ENCODE data around the gene AP5Z1.

DNA sequence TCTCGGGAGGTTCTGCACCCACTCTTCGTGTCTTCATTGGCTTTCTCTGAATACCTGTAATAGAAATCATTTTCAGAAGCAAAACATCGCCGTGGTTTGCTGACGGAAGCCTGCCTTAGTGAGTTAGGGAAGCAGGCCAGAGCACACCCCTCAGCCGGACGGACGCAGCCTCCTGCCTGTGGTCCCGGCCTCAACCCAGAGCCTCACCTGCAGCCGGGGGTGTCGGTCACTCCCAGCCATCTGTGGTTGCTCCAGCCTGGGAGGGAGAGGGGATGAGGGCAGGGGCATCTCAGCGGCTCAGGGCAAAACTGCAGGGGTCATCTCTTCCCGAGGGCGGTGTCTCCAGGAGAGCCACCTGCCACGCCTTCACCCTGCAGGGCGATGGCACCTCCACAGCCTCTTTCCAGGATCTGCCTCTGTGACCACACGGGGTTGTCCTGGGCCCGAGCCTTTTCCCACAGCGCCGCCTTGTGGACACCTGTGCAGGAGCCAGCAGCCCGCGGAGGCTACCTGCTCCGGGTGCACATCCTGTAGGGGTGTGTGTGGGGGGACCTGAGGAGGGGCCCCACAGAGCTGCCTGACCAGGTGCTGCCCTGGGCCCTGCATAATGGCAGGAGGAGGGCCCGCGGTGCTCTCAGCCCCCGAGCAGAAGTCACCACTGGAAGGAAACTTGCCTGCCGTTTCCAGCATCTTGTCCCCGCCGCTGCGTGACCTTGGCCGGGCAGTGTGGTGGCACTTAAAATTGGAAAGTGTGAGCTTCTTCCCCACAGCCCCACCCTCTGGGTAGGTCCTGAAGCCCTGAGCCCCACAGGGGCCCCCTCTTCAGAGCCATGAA is 21.6 kb upstream of the AP5Z1 start:
- peak; percentile 84 to 95 for TF ChIP-seq CTCF (conservative IDR thresholded peaks at IDR 0.05 in 1 of 2, IDR thresholded peaks at IDR 0.05 in 1 of 2; ENCODE audit: extremely low read depth in 1 of 2, insufficient read depth in 1 of 2, low read depth in 1 of 2, low read length in 2 of 2)
- TF ChIP-seq EZH2 (IDR thresholded peaks at IDR 0.05; ENCODE audit: borderline replicate concordance, low read length) = no peak
